ENCODE measurements around the gene TTLL6.

GRCh38 chr17:48769009-48769675 lies 47.9 kb downstream of the TTLL6 start:
- TF ChIP-seq CTCF (IDR thresholded peaks at IDR 0.05; ENCODE audit: low read depth, low read length, poor library complexity, severe bottlenecking) = no peak
- TF ChIP-seq EZH2phosphoT487 (IDR thresholded peaks at IDR 0.05; ENCODE audit: borderline replicate concordance, low read length) = no peak

Data from DOHH2 (cell line).